Upper lobe of left lung (tissue), 4 donors: ENCODE results near the gene EVA1B.

Experiments
- CTCF ChIP-seq, 6 experiments: fragments of 450-650 bp in 4 of 6; fragments of 200-600 bp in 2 of 6; sonication (generic) in 2 of 6; IDR thresholded peaks; one replicate each; pipeline ENCODE4 v1.5.1; 2016 to 2019; ENCODE audit warnings: antibody characterized with exemption in 6 of 6
- POLR2A ChIP-seq, 4 donors: fragments of 450-650 bp; IDR thresholded peaks; one replicate each; pipeline ENCODE4 v1.5.1; 2016 to 2017; ENCODE audit warnings: antibody characterized with exemption in 4 of 4, mild to moderate bottlenecking in 2 of 4
- POLR2AphosphoS5 ChIP-seq, 2 donors: sonication (generic); formaldehyde crosslinking; IDR thresholded peaks; one replicate each; pipeline ENCODE4 v1.5.1; 2017; ENCODE audit warnings: antibody characterized with exemption in 2 of 2

GRCh38 chr1:36359383-36359782 is 35.9 kb upstream of the EVA1B start:
- TF ChIP-seq POLR2A (IDR thresholded peaks at IDR 0.05) = no peak
- TF ChIP-seq POLR2AphosphoS5 (IDR thresholded peaks at IDR 0.05) = no peak
- TF ChIP-seq CTCF (IDR thresholded peaks at IDR 0.05) = no peak
